Sigmoid colon (tissue), 7 donors: ENCODE data around the gene SYT8. TPM values are rescaled to one million over a fixed set of nuclear protein-coding genes. Genes with fewer than 3 reads are reported as not detected.

ENCODE experiments used
- DNase-seq: peaks from one replicate; pipeline ENCODE4 v3.0.0-alpha.2; 2019
- H3K27ac ChIP-seq, 4 donors: fragments of 200-600 bp; sonication (generic); one replicate each; pipeline ENCODE4 v1.5.1; 2016 to 2019; ENCODE audit warnings: mild to moderate bottlenecking in 1 of 4
- H3K27me3 ChIP-seq, 3 donors: fragments of 200-600 bp; sonication (generic); one replicate each; pipeline ENCODE4 v1.5.1; 2019; ENCODE audit warnings: mild to moderate bottlenecking in 1 of 3
- H3K36me3 ChIP-seq, 4 donors: fragments of 200-600 bp; sonication (generic); one replicate each; pipeline ENCODE4 v1.5.1; 2016 to 2019
- H3K4me1 ChIP-seq, 4 donors: fragments of 200-600 bp; sonication (generic); one replicate each; pipeline ENCODE4 v1.5.1; 2017 to 2019
- H3K4me3 ChIP-seq, 4 donors: fragments of 200-600 bp; sonication (generic); one replicate each; pipeline ENCODE4 v1.5.1; 2017 to 2019; ENCODE audit warnings: mild to moderate bottlenecking in 2 of 4, moderate library complexity in 1 of 4
- H3K9me3 ChIP-seq, 4 donors: fragments of 200-600 bp in 3 of 4; sonication (generic) in 3 of 4; one replicate each; pipeline versions ENCODE4 v1.5.1 to v1.6.1; 2013 to 2019
- EP300 ChIP-seq, 4 donors: sonication (generic); formaldehyde crosslinking; IDR thresholded peaks; one replicate each; pipeline ENCODE4 v1.6.1; 2017; ENCODE audit warnings: antibody characterized with exemption in 4 of 4
- POLR2A ChIP-seq, 2 donors: fragments of 450-650 bp; IDR thresholded peaks; one replicate each; pipeline ENCODE4 v1.6.1; 2016; ENCODE audit warnings: antibody characterized with exemption in 2 of 2, mild to moderate bottlenecking in 2 of 2, moderate library complexity in 2 of 2
- POLR2AphosphoS5 ChIP-seq, 4 donors: sonication (generic); formaldehyde crosslinking; IDR thresholded peaks; one replicate each; pipeline ENCODE4 v1.6.1; 2017; ENCODE audit warnings: antibody characterized with exemption in 4 of 4
- WGBS, 2 donors: extraction: QIAGEN DNeasy Blood & Tissue Kit; methylation state at CpG; one replicate each; pipeline ENCODE4 v1.1.7; 2013; 5-methylcytosine and 5-hydroxymethylcytosine counted together
- intact Hi-C: fragments of 100-400 bp; cut with DNase I; formaldehyde crosslinking; loops from one replicate; pipeline ENCODE4 v1.15.1; 2023
- polyA plus RNA-seq, 3 donors: library from polyadenylated mRNA; stranded (reverse); fragments of 200-250 nt; gene quantifications; one replicate each; pipeline ENCODE4 v1.2.3, GENCODE V29; 2013
- total RNA-seq, 4 donors: library from RNA; depleted of rRNA; stranded (reverse); fragments of >200 nt; gene quantifications; one replicate each; pipeline ENCODE4 v1.1.0, GENCODE V29; 2016
- TF ChIP-seq, protein P1 (sequence below), 4 experiments: fragments of 450-650 bp in 3 of 4; fragments of 200-600 bp in 1 of 4; IDR thresholded peaks; one replicate each; pipeline ENCODE4 v1.5.1; 2016 to 2019; ENCODE audit warnings: antibody characterized with exemption in 4 of 4, mild to moderate bottlenecking in 3 of 4, moderate library complexity in 2 of 4
- donor health status: healthy with polysubstance abuse.
- donor health status: Bipolar disorder and iron deficiency.
- donor health status: healthy.

SYT8 gene
- total and polyA plus RNA-seq, 7 donors: 1.8 to 5.4 TPM; not detected in 5

GRCh38 chr11:1864831-1865665 lies 30.3 kb downstream of the SYT8 start:
- Histone ChIP-seq H3K9me3 (no peaks in the 10 kb centered on the region), H3K36me3 (no peaks in the 10 kb centered on the region), H3K27me3 (peaks cover 0 to 9% (median 7%) of the 10 kb centered on the region in 3 donors), H3K4me1 (peaks cover 0 to 45% (median 42%) of the 10 kb centered on the region in 4 donors), H3K27ac (peak overlapping the region; percentile 84 to 91 (median 88)), H3K4me3 (peak overlapping the region; percentile 20 to 41 (median 34))
- WGBS, 2 donors: 74 to 83% methylated on average over 30 of the region's 30 CpGs
- no peak for DNase-seq
- intact Hi-C loops: loop anchor here (5.0 to 10.0 kb wide), 3 partner anchors 103 to 540 kb away; partner anchors contain the start of genes C11orf21, CTSD, TSPAN32 and TSSC4
- no peak for TF ChIP-seq EP300 (IDR thresholded peaks at IDR 0.05)
- TF ChIP-seq, protein P1, sequence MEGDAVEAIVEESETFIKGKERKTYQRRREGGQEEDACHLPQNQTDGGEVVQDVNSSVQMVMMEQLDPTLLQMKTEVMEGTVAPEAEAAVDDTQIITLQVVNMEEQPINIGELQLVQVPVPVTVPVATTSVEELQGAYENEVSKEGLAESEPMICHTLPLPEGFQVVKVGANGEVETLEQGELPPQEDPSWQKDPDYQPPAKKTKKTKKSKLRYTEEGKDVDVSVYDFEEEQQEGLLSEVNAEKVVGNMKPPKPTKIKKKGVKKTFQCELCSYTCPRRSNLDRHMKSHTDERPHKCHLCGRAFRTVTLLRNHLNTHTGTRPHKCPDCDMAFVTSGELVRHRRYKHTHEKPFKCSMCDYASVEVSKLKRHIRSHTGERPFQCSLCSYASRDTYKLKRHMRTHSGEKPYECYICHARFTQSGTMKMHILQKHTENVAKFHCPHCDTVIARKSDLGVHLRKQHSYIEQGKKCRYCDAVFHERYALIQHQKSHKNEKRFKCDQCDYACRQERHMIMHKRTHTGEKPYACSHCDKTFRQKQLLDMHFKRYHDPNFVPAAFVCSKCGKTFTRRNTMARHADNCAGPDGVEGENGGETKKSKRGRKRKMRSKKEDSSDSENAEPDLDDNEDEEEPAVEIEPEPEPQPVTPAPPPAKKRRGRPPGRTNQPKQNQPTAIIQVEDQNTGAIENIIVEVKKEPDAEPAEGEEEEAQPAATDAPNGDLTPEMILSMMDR (IDR thresholded peaks at IDR 0.05): no peak
- no peak for TF ChIP-seq POLR2A (IDR thresholded peaks at IDR 0.05)
- no peak for TF ChIP-seq POLR2AphosphoS5 (IDR thresholded peaks at IDR 0.05)

DNA sequence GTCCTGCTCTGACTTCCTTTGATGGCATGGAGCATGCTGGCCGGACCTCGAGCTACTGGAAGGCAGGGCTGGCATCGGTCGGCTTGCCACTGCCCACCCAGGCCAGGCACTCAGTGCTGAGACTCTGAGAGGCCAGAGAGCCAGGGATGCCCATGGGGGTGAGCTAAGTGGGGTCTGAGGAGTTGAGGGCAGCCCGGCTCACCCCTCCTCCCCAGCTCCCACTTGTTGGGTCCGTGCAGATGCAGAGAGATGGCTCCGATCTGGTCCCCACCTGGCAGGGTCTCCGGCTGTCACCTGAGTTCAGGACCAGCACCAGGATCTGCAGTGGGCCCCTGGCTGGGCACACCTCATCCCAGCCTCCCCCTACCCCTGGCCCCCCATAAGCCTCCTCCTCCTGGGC lies 31.4 kb downstream of the SYT8 start:
- TF ChIP-seq EP300 (IDR thresholded peaks at IDR 0.05) (no peak), POLR2A (IDR thresholded peaks at IDR 0.05) (no peak), POLR2AphosphoS5 (IDR thresholded peaks at IDR 0.05) (no peak)
- TF ChIP-seq, protein P1 (IDR thresholded peaks at IDR 0.05): no peak
- no peak for DNase-seq
- H3K27ac ChIP-seq: peak overlapping the region in 3 of 4 donors; percentile 12 to 84 (median 21)
- H3K9me3 ChIP-seq: no peaks in the 10 kb centered on the region
- H3K4me3 ChIP-seq: peak overlapping the region in 1 of 4 donors; percentile 4
- peaks cover 0 to 20% (median 16%) of the 10 kb centered on the region in 3 donors for H3K27me3 ChIP-seq
- intact Hi-C loops: loop anchor here (10.0 kb wide), 2 partner anchors 439 to 539 kb away; partner anchors contain the start of genes C11orf21, TSPAN32 and TSSC4
- peaks cover 0 to 57% (median 51%) of the 10 kb centered on the region in 4 donors for H3K4me1 ChIP-seq
- WGBS, 2 donors: 83 to 89% methylated on average over 8 of the region's 8 CpGs
- H3K36me3 ChIP-seq: no peaks in the 10 kb centered on the region

DNA sequence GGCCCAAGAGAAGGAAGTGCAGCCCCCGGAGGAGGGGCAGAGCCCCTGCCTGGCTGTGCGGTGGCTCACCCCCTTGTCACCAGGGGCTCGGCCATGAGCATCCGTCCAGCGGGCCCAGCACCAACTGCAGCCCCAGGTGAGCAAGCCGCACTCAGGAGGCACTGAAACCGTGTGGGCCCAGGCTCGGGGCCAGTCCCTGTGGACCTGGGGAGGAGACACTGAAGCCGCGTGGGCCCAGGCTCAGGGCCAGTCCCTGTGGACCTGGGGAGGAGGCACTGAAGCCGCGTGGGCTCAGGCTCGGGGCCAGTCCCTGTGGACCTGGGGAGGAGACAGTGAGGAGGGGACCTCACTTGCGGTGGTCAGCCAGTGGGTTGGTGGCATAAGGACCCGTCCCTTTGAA lies 32.0 kb downstream of the SYT8 start:
- intact Hi-C loops: loop anchor here (10.0 kb wide), 2 partner anchors 438 to 538 kb away; partner anchors contain the start of genes C11orf21, TSPAN32 and TSSC4
- no peaks in the 10 kb centered on the region for H3K9me3 ChIP-seq
- WGBS, 2 donors: 78 to 85% methylated on average over 15 of the region's 15 CpGs
- DNase-seq: no peak
- H3K27ac ChIP-seq: peak overlapping the region in 2 of 4 donors; percentile 21 to 84
- no peaks in the 10 kb centered on the region for H3K36me3 ChIP-seq
- H3K27me3 ChIP-seq: peaks cover 0 to 25% (median 21%) of the 10 kb centered on the region in 3 donors
- H3K4me1 ChIP-seq: peaks cover 0 to 57% (median 52%) of the 10 kb centered on the region in 4 donors
- no peak overlapping the region for H3K4me3 ChIP-seq
- TF ChIP-seq, protein P1 (IDR thresholded peaks at IDR 0.05): no peak
- no peak for TF ChIP-seq POLR2A (IDR thresholded peaks at IDR 0.05)
- TF ChIP-seq EP300 (IDR thresholded peaks at IDR 0.05): no peak

- TF ChIP-seq, protein P1 (IDR thresholded peaks at IDR 0.05): no peak
- TF ChIP-seq POLR2AphosphoS5 (IDR thresholded peaks at IDR 0.05) (no peak), EP300 (IDR thresholded peaks at IDR 0.05) (no peak), POLR2A (IDR thresholded peaks at IDR 0.05) (no peak)
- intact Hi-C loops: loop anchor here (10.0 kb wide), 2 partner anchors 437 to 537 kb away; partner anchors contain the start of genes C11orf21, TSPAN32 and TSSC4
- Histone ChIP-seq H3K36me3 (no peaks in the 10 kb centered on the region), H3K27me3 (peaks cover 0 to 31% (median 22%) of the 10 kb centered on the region in 3 donors), H3K4me3 (no peak overlapping the region), H3K27ac (peak overlapping the region in 2 of 4 donors; percentile 39 to 84), H3K4me1 (peaks cover 0 to 57% (median 52%) of the 10 kb centered on the region in 4 donors), H3K9me3 (no peaks in the 10 kb centered on the region)
- WGBS, 2 donors: 52 to 80% methylated on average over 8 of the region's 8 CpGs
- DNase-seq: no peak
Observed at GRCh38 chr11:1867381-1867780, 32.6 kb downstream of the SYT8 start.
